ENCODE data around the gene RAB6C.
"Not testable (repeated sequence)": the region's sequence is repeated elsewhere in the genome, so short reads cannot be mapped to it uniquely, and the experiment has no call there.

Gene RAB6C

DNA sequence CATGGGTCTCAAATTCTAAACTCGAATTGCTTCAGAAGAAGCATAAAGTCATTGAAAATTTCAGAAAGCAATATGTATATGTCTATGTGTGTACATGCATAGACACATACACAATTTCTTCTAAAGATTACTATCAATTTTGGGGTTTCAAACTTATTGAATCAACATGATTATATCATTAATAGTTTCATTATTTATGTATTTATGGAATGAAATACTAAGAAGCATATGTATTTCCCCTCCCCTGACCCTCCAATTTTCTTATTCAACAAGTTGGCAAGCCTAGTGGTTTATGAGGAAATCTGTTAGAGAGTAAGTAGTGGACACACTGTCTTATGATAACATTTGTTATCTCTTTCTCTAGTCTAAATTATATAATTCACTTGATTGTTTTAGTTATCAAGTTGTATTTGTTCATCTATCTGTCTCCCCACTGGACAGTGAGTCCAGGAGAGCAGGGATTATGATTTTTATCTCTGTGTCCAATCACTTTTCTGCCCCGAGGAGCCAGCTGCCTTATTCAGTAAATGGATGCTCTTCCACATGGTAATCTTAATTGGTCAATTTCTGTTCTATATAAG lies 17.3 kb downstream of the RAB6C start:
- DNase-seq, result not testable (repeated sequence)

- DNase-seq, result not testable (repeated sequence)
Measured at GRCh38 chr2:129998771-129999170, 19.3 kb downstream of the RAB6C start.

DNA sequence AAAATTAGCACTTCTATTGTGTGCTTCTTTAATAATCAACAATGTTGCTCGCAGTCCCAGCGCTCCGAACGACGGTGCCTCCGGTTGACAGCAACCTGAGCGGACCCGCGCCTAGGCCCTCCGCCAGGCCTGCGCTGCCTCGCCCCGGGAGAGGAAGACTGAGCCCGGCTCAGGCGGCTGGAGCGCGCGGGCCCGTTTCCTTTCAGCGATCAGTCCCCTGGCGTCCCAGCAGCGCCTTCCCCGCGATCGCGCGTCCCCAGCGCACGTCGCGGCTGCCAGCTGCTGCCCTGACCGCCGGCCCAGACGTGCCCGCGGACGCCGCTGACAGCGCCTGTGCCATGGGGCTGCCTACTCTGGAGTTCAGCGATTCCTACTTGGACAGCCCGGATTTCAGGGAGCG lies 26.4 kb downstream of the RAB6C start:
- not testable (repeated sequence) for DNase-seq

DNA sequence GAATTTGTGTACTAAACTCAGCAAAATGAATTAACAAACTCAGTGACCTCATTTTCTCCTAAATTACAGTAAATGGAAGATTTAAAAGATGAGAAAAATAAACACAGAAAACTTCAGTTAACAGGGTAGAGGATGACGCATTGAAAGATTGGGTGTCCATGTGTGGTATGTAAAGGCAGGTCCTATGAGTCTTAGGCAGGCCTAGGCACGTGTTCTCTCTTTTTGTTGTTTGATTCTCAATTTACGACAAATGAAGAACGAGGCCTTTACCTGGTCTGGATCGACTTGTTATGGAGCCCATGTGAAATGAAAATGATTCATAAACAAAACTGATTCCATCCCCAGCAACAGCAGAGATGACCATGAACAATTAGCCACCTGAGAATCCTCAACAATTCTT lies 37.2 kb downstream of the RAB6C start:
- DNase-seq, result not testable (repeated sequence)

GRCh38 chr2:130019402-130019801 lies 39.9 kb downstream of the RAB6C start:
- no peak for DNase-seq

DNA sequence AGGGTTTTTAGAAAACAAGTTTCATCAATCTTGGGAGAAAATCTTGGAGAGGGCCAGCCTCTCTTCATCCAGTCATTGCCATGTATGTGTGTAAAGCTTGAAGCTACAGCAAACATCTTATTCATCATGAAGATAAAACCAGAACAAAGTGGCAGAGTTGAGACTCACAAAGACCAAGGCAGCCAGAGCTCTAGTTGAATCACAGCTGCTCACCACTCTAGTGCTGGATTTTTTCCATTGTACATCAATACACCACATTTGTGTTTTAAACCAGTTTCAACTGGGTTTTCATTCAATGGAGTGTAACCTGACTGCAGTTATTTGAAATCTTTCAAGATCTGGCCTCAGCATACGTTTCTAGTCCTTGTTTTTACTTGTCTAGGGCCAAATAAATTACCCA lies 40.6 kb downstream of the RAB6C start:
- not testable (repeated sequence) for DNase-seq

DNA sequence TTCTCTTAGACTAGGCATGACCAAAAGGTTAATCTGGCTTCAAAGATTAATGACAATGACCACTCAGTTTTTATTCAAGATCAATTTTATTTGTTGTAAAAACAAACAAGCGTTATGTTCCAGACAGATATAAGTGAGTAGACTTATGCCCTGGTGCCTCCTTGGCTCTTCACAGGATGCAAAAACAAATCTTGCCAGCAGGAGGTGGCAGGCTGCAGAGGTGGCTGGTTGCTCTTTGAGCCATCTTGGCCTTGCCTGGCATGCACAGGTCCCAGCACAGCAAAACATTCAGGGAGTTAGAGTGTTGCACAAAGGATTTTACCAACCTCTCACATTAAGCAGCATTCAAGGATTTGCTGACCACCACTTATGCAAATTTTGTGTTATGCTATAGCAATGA lies 46.5 kb downstream of the RAB6C start:
- DNase-seq, result not testable (repeated sequence)
